ENCODE results near the gene WDR7.

WDR7 gene

DNA sequence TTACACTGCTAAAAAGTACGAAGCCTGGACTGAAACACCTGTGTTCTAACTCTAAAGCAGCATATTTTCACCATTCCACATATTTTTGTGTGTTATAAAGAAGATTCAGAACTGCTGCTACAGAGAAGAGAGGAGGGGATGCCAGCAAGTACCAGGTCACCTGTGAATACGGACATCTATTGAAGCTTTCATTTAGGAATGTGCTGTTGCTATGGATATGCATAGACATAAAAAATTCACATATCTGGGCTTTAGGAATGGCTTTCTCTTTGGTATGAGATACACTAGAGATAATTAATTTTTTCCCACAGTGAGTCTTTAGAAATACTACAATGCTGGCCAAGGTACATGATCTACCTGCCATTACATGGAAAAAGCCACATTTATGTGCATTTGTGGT is 238.5 kb downstream of the WDR7 start:
- no peak for DNase-seq (ENCODE audit: low read depth in 2 of 2)

GRCh38 chr18:56890632-56891031 is 239.5 kb downstream of the WDR7 start:
- no peak for DNase-seq (ENCODE audit: low read depth in 2 of 2)

- DNase-seq (ENCODE audit: low read depth in 2 of 2): no peak
These were observed 240.0 kb downstream of the WDR7 start for GRCh38 chr18:56891116-56891515.

- no peak for DNase-seq (ENCODE audit: low read depth in 2 of 2)
These were observed 240.7 kb downstream of the WDR7 start for GRCh38 chr18:56891870-56892269.

- no peak for DNase-seq (ENCODE audit: low read depth in 2 of 2)
These were observed 246.0 kb downstream of the WDR7 start for GRCh38 chr18:56897122-56897521.

- DNase-seq (ENCODE audit: low read depth in 2 of 2): no peak
These were observed 248.5 kb downstream of the WDR7 start for GRCh38 chr18:56899660-56900059.

DNA sequence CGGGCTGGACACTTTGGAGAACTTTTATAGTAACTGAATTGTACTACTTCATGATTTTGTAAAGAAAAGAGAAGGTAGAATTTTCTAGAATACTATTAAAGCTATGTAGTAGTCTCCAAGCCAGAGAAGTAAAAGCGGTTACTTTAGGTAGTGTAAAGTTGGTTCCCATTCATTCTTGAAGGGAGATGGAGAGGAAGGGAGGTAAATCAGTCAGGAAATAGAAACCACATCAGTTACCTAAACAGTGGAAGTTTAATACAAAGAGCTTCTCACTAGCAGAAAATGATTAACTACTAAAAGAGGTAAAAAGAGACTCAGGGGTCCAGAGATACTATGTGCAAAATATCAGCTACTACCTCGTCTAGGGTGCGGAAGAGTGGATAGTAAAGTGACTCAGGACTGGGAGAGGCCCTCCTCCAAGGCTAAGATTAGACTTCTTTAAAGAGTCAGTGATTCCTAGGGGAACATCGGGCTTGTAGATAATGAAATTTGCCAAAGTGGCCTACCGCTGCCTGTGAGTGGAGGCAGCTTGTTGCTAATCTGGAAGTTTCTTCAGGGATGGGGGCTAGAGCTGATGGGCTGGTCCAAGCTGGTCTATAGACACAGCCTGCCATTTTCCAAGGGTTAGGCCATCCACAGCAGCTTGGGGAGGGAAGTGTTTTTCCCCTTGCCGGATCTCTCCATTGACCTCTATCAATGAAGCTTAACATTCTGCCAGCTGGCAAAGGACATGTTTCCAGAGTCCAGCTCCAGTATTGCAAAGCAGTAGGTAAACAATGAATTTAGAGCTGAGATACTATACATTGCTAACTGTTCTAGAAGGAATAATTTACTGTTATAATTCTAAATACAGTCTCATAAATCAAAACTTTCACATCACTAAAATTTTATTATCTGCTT is 249.3 kb downstream of the WDR7 start:
- no peak for DNase-seq (ENCODE audit: low read depth in 2 of 2)

- no peak for DNase-seq (ENCODE audit: low read depth in 2 of 2)
These were observed 250.8 kb downstream of the WDR7 start for GRCh38 chr18:56901919-56902318.

- no peak for DNase-seq (ENCODE audit: low read depth in 2 of 2)
These were observed 251.5 kb downstream of the WDR7 start for GRCh38 chr18:56902653-56903052.

- no peak for DNase-seq (ENCODE audit: low read depth in 2 of 2)
These were observed 252.5 kb downstream of the WDR7 start for GRCh38 chr18:56903686-56904085.

DNA sequence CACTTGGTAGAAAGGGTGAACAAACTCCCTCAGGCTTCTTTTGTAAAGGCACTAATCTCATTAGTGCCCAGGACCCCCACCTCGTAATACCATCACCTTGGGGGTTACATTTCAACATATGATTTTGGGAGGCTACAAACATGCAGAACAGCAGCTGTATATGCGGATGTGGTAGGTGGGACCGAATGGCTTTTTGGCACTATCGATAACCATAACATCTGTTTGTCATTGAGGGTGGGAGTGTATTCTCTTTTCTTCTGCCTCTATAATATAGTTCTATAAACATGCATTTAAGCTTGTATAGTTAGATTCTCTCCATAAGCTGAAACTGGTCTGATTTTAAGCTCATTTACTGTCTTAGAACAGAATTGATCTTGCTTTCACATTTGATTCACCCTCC is 256.6 kb downstream of the WDR7 start:
- DNase-seq (ENCODE audit: low read depth in 2 of 2): no peak

DNA sequence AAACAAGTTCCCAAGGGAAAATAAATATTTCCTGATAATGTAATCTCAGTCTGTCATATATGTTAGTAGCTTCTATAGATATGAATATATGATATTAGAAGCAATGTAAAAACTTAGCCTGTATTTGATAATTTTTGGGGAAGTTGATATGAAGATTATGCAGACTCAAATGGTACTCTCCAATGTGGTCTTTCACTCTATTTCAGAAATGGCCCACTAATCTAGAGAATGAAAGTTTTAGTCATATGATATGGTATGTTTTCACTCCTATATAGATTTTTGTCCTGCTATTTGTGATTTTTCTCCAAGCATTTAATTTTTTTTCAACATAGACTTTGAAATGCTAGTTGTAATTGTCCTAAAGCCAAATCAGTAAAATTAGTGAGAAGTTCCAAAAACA is 259.1 kb downstream of the WDR7 start:
- DNase-seq (ENCODE audit: low read depth in 2 of 2): no peak

DNA sequence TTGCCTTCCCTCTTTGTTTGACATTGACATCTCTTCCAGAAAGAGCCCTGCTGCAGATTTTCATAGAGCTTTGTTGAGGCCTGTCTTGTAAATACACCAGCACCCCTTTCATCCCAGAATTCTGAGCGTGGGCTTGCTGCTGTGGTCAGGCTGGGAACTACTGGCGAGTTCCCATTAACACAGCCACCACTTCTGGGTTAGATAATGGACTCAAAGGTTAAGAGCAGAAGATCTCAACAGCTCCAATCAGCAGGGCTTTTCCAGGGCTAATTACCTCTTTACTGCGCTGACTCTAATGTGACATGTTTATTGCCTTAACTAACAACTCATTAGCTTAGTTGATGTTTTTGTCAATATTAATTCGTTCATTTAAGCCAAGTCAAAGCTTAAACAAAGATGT is 259.8 kb downstream of the WDR7 start:
- DNase-seq (ENCODE audit: low read depth in 2 of 2): no peak

- DNase-seq (ENCODE audit: low read depth in 2 of 2): no peak
These were observed 262.8 kb downstream of the WDR7 start for GRCh38 chr18:56913941-56914340.

GRCh38 chr18:56919190-56919589 is 268.0 kb downstream of the WDR7 start:
- no peak for DNase-seq (ENCODE audit: low read depth in 2 of 2)

DNA sequence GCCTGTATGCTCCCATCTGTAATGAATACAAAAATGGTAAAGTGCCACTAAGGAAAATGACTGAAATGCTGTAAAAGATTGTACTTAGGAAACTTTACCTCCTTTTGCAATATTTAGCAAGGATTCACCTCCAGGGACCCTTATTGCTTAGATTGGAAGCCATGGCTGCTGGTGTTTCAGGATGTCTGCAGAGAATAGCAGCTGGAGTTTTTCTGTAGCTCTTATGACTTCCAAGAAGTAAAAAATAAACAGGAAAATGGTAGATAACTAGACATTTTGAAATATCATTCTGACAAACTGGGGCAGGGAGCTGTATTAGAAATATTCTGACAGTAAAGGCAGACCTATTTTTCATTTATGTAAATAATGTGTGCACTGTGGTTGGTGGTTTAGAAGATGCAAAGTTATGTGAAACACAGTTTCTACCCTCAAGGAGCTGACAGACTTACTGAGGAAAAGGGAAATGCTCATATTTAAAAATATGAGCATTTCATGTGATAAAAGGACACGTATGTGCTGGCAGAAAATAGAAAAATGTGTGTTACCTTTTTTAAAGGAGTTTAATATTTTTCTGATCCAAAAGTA is 270.8 kb downstream of the WDR7 start:
- DNase-seq (ENCODE audit: low read depth in 2 of 2): no peak

GRCh38 chr18:56926734-56927133 is 275.6 kb downstream of the WDR7 start:
- no peak for DNase-seq (ENCODE audit: low read depth in 2 of 2)

DNA sequence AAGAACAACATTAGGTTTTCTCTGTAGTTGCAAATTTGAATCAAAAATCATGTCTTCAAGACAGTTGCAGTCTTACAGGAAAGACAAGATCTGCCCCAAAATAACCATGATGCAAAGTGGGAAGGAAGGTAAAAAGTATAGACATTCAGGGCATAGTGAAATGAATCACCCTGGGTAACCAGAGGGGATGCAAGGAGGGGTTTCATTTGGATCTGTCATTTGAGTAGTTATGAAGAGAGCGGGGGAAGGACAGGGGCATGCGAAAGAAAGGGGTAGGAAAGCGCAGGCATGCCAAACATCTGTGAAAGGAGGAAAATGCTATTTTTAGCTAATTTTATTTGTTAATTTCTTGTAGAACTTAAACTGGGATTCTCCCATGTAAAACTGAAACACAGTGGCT is 276.6 kb downstream of the WDR7 start:
- DNase-seq (ENCODE audit: low read depth in 2 of 2): no peak

- DNase-seq (ENCODE audit: low read depth in 2 of 2): no peak
These were observed 278.7 kb downstream of the WDR7 start for GRCh38 chr18:56929886-56930285.

- DNase-seq (ENCODE audit: low read depth in 2 of 2): no peak
These were observed 282.3 kb downstream of the WDR7 start for GRCh38 chr18:56933472-56933871.

- DNase-seq (ENCODE audit: low read depth in 2 of 2): no peak
These were observed 283.0 kb downstream of the WDR7 start for GRCh38 chr18:56934131-56934530.

DNA sequence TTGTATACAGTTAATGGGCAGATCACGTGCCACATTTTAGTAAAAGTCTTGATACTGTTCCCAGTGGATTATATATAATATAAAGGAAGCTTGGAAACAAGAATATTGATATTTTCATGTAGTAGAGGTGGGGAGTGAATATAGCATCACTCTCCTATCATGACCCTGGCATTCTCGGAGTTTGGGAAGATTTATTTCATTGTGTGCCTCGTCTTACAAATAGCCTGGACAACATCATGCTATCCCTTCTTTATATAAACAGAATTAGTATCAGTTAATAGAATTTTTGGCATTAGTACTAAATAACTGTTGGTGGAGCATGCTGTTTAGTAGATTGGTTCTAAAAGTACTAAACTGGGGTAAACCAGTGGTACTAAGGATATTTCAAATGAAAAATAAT is 283.7 kb downstream of the WDR7 start:
- no peak for DNase-seq (ENCODE audit: low read depth in 2 of 2)

DNA sequence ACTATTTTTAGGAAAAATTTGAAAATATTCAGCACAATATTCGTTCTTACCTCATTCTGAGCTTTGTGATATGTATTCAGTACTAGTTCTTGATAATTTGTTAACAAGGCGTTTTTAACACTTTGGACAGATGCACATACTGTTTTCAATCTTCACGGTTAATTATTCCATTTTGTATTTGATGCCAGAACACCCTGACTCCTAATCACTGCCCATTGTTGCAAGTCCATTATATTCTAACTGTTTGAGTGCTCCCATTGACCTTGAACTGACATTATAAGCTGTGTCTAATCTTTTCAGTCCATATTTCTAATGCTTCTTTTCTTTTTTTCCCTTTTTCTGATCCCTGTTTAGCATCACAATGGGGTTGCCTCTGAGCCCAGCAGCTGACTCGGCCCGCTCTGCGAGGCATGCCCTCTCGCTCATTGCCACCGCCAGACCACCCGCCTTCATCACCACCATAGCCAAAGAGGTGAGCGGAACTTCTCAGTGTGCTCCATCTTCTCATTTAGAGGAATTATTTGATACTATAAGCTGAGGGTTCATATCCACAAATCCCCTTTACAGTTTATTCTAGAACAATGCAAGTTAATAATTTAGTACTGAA is 284.4 kb downstream of the WDR7 start:
- DNase-seq (ENCODE audit: low read depth in 2 of 2): no peak
